HEK293 (cell line): ENCODE data around the gene AARS2.
A peak's percentile ranks its signal among the peaks of the same experiment; 100 is the strongest.

ENCODE experiments used
- CTCF ChIA-PET: fragments of 350-600 bp; formaldehyde crosslinking; extraction: SDS; loops from one replicate; lab custom pipeline; 2021; ENCODE audit warnings: antibody characterized with exemption; lab: Yijun Ruan, JAX
- POLR2A ChIA-PET: fragments of 300-600 bp; formaldehyde crosslinking; extraction: SDS; loops from one replicate; lab custom pipeline; 2020; ENCODE audit warnings: antibody characterized with exemption, inconsistent platforms; lab: Yijun Ruan, JAX
- H3K27ac ChIP-seq: fragments of 200-500 bp; sonication (Bioruptor generic); 2 replicates; pipeline ENCODE4 v1.5.1; 2014; ENCODE audit warnings: low read depth, low read length, control low read depth, inconsistent platforms; ENCODE audit errors: extremely low read depth
- H3K36me3 ChIP-seq, 2 experiments: fragments of 200-500 bp in 1 of 2; sonication (Bioruptor generic) in 1 of 2; 1 replicate in 1 of 2; 2 replicates in 1 of 2; pipeline ENCODE4 v1.5.1; 2014 to 2017; ENCODE audit warnings: inconsistent platforms in 2 of 2, low read length in 2 of 2; ENCODE audit not compliant: control insufficient read depth in 2 of 2, insufficient read depth in 1 of 2
- H3K4me1 ChIP-seq: fragments of 200-500 bp; sonication (Bioruptor generic); 2 replicates; pipeline ENCODE4 v1.5.1; 2014; ENCODE audit warnings: mild to moderate bottlenecking, low read length, inconsistent platforms; ENCODE audit not compliant: control insufficient read depth, insufficient read depth
- H3K4me3 ChIP-seq: 2 replicates; pipeline ENCODE4 v1.5.1; 2011; ENCODE audit warnings: low read depth, mild to moderate bottlenecking, control low read depth, low read length, moderate library complexity
- H3K9me3 ChIP-seq: fragments of 200-500 bp; sonication (Bioruptor generic); 2 replicates; pipeline ENCODE4 v1.5.1; 2014; ENCODE audit warnings: low read depth, low read length, inconsistent platforms; ENCODE audit not compliant: control insufficient read depth, insufficient read depth
- EGR2 ChIP-seq: fragments of 450-650 bp; formaldehyde crosslinking; IDR thresholded peaks from 2 replicates; pipeline ENCODE4 v1.5.1; 2016; ENCODE audit warnings: low read depth, missing biosample characterization, missing genetic modification characterization
- GLIS1 ChIP-seq: fragments of 450-650 bp; formaldehyde crosslinking; IDR thresholded peaks from 2 replicates; pipeline ENCODE4 v1.5.1; 2016; ENCODE audit warnings: missing biosample characterization, missing genetic modification characterization
- MEIS1 ChIP-seq: sonication (generic); formaldehyde crosslinking; IDR thresholded peaks from 2 replicates; pipeline ENCODE4 v1.8.1; 2022; ENCODE audit warnings: missing genetic modification reagents, mild to moderate bottlenecking, borderline replicate concordance
- PATZ1 ChIP-seq: fragments of 450-650 bp; formaldehyde crosslinking; IDR thresholded peaks from 2 replicates; pipeline ENCODE4 v1.5.1; 2016; ENCODE audit warnings: missing biosample characterization, missing genetic modification characterization
- SALL2 ChIP-seq: fragments of 450-650 bp; formaldehyde crosslinking; IDR thresholded peaks from 2 replicates; pipeline ENCODE4 v1.5.0; 2017; ENCODE audit warnings: missing biosample characterization, mild to moderate bottlenecking, missing genetic modification characterization, borderline replicate concordance
- SCRT2 ChIP-seq: fragments of 450-650 bp; formaldehyde crosslinking; IDR thresholded peaks from 2 replicates; pipeline ENCODE4 v1.5.1; 2016; ENCODE audit warnings: missing biosample characterization, missing genetic modification characterization
- SETDB1 ChIP-seq: IDR thresholded peaks from one replicate; pipeline ENCODE4 v1.6.1; 2017; ENCODE audit warnings: mild to moderate bottlenecking, low read length, moderate library complexity, mixed read lengths; ENCODE audit not compliant: insufficient read length
- SP2 ChIP-seq: fragments of 450-650 bp; formaldehyde crosslinking; IDR thresholded peaks from 2 replicates; pipeline ENCODE4 v1.5.1; 2016; ENCODE audit warnings: missing biosample characterization, missing genetic modification characterization
- ZBTB11 ChIP-seq: fragments of 450-650 bp; formaldehyde crosslinking; conservative IDR thresholded peaks from 2 replicates; pipeline ENCODE4 v1.5.1; 2016; ENCODE audit warnings: low read depth, missing biosample characterization, missing genetic modification characterization
- ZIC2 ChIP-seq: fragments of 450-650 bp; formaldehyde crosslinking; IDR thresholded peaks from 2 replicates; pipeline ENCODE4 v1.5.1; 2016; ENCODE audit warnings: missing biosample characterization, missing genetic modification characterization
- ZNF175 ChIP-seq: fragments of 450-650 bp; formaldehyde crosslinking; IDR thresholded peaks from 2 replicates; pipeline ENCODE4 v1.5.1; 2016; ENCODE audit warnings: missing biosample characterization, missing genetic modification characterization
- ZNF292 ChIP-seq: fragments of 450-650 bp; formaldehyde crosslinking; IDR thresholded peaks from 2 replicates; pipeline ENCODE4 v1.5.1; 2016; ENCODE audit warnings: low read depth, missing biosample characterization, missing genetic modification characterization, borderline replicate concordance
- ZNF335 ChIP-seq: fragments of 450-650 bp; formaldehyde crosslinking; conservative IDR thresholded peaks from 2 replicates; pipeline ENCODE4 v1.5.1; 2016; ENCODE audit warnings: missing biosample characterization, missing genetic modification characterization
- ZNF664 ChIP-seq: fragments of 450-650 bp; formaldehyde crosslinking; IDR thresholded peaks from 2 replicates; pipeline ENCODE4 v1.5.1; 2016; ENCODE audit warnings: missing biosample characterization, missing genetic modification characterization
- ZNF701 ChIP-seq: fragments of 450-650 bp; formaldehyde crosslinking; IDR thresholded peaks from 2 replicates; pipeline ENCODE4 v1.5.1; 2016; ENCODE audit warnings: missing biosample characterization, missing genetic modification characterization

AARS2 gene

GRCh38 chr6:44278774-44279697 is 34.1 kb downstream of the AARS2 start (continued):
- TF ChIP-seq ZNF292 (tag by site-specific recombination) (no peak), ZNF701 (tag by site-specific recombination) (peak; percentile 98), SCRT2 (tag by site-specific recombination) (peak; percentile 50), PATZ1 (tag by site-specific recombination) (no peak; the same call in 1 of the 2 replicates), ZNF335 (tag by site-specific recombination) (peak; percentile 77), EGR2 (tag by site-specific recombination) (peak; percentile 69)
- TF ChIP-seq, all 188 proteins: peak for 13

- H3K4me1 ChIP-seq: no peaks in the 10 kb centered on the region
- POLR2A ChIA-PET: interaction anchor here (1.6 kb wide), 1 partner anchor 10 kb away, joined by 5 read pairs; no protein-coding TSS in a partner anchor
- CTCF ChIA-PET: interaction anchor here (0.6 to 4.7 kb wide), 8 partner anchors 9 to 106 kb away, joined by 3 to 32 read pairs (median 3); partner anchors contain the start of genes AARS2 and TMEM151B
- no peak overlapping the region for H3K27ac ChIP-seq
- TF ChIP-seq SP2 (tag by site-specific recombination) (no peak), SALL2 (no peak), ZNF664 (tag by site-specific recombination) (no peak), SETDB1 (no peak), ZBTB11 (no peak), MEIS1 (CRISPR knock-in tag) (no peak)
- no peak overlapping the region for H3K4me3 ChIP-seq
- no peaks in the 10 kb centered on the region for H3K36me3 ChIP-seq
- H3K9me3 ChIP-seq: no peaks in the 10 kb centered on the region
Measured at GRCh38 chr6:44278315-44278714, 34.8 kb downstream of the AARS2 start.

GRCh38 chr6:44277763-44278162 is 35.4 kb downstream of the AARS2 start:
- Histone ChIP-seq H3K27ac (no peak overlapping the region), H3K4me1 (no peaks in the 10 kb centered on the region), H3K9me3 (no peaks in the 10 kb centered on the region), H3K36me3 (no peaks in the 10 kb centered on the region), H3K4me3 (no peak overlapping the region)
- CTCF ChIA-PET: interaction anchor here (0.6 to 4.7 kb wide), 5 partner anchors 9 to 105 kb away, joined by 3 to 32 read pairs (median 3); partner anchors contain the start of genes AARS2 and TMEM151B
- POLR2A ChIA-PET: interaction anchor here (0.6 to 1.6 kb wide), 2 partner anchors 9 to 1331 kb away, joined by 4 to 5 read pairs; no protein-coding TSS in a partner anchor
- no peak for TF ChIP-seq ZNF175 (tag by site-specific recombination)
- TF ChIP-seq GLIS1 (tag by site-specific recombination): peak; percentile 52; the same call in 1 of the 2 replicates
- peak; percentile 36 for TF ChIP-seq ZIC2 (tag by site-specific recombination)
